ENCODE data around the gene PTPRO. TPM values are rescaled to one million over a fixed set of nuclear protein-coding genes. Genes with fewer than 3 reads are reported as not detected.

The PTPRO gene
- polyA plus RNA-seq, 1 donor (not counting 4 experiments of a cell fraction or from before 2014, with no cell fraction given), result 0.17 TPM

GRCh38 chr12:15629761-15630160 lies 307.5 kb downstream of the PTPRO start:
- Histone ChIP-seq H3K27ac (ENCODE audit: control insufficient read depth, insufficient read depth, low read length) (no peak overlapping the region), H4K20me1 (ENCODE audit: control insufficient read depth, extremely low read depth, insufficient read depth, low read length) (no peaks in the 10 kb centered on the region), H3K4me1 (ENCODE audit: control insufficient read depth, extremely low read depth, insufficient read depth, low read length) (peaks cover 17% of the 10 kb centered on the region), H3K4me2 (ENCODE audit: control insufficient read depth, extremely low read depth, insufficient read depth, low read depth, low read length) (no peak overlapping the region), H3K36me3 (ENCODE audit: control insufficient read depth in 2 of 2, extremely low read depth in 1 of 2, insufficient read depth in 2 of 2, low read length in 2 of 2) (no peaks in the 10 kb centered on the region), H3K9ac (ENCODE audit: control insufficient read depth, extremely low read depth, insufficient read depth, low read length) (no peak overlapping the region), H3K79me2 (ENCODE audit: control insufficient read depth, insufficient read depth, low read length) (no peaks in the 10 kb centered on the region), H3K9me3 (ENCODE audit: control insufficient read depth, low read depth, low read length) (no peaks in the 10 kb centered on the region), H3K9me1 (ENCODE audit: control insufficient read depth, extremely low read depth, insufficient read depth, low read length) (no peaks in the 10 kb centered on the region), H3K4me3 (ENCODE audit: control insufficient read depth in 2 of 3, extremely low read depth in 1 of 3, insufficient read depth in 2 of 3, low read depth in 1 of 3, low read length in 3 of 3) (no peak overlapping the region), H2AFZ (ENCODE audit: control insufficient read depth, low read length) (peak overlapping the region; percentile 61), H3K27me3 (ENCODE audit: control insufficient read depth, extremely low read depth, insufficient read depth, low read length) (no peaks in the 10 kb centered on the region)
- dilution Hi-C loops (cut with MboI; ENCODE audit: extremely low pct_ligation_motif_present, low sequenced_read_pairs), result no loop called here
- FAIRE-seq, result peak; percentile 29
- DNase-seq (ENCODE audit: low read depth, low spot score), result no peak
- no peak for TF ChIP-seq EZH2 (IDR thresholded peaks at IDR 0.05; ENCODE audit: low read length)
- TF ChIP-seq, protein P1, sequence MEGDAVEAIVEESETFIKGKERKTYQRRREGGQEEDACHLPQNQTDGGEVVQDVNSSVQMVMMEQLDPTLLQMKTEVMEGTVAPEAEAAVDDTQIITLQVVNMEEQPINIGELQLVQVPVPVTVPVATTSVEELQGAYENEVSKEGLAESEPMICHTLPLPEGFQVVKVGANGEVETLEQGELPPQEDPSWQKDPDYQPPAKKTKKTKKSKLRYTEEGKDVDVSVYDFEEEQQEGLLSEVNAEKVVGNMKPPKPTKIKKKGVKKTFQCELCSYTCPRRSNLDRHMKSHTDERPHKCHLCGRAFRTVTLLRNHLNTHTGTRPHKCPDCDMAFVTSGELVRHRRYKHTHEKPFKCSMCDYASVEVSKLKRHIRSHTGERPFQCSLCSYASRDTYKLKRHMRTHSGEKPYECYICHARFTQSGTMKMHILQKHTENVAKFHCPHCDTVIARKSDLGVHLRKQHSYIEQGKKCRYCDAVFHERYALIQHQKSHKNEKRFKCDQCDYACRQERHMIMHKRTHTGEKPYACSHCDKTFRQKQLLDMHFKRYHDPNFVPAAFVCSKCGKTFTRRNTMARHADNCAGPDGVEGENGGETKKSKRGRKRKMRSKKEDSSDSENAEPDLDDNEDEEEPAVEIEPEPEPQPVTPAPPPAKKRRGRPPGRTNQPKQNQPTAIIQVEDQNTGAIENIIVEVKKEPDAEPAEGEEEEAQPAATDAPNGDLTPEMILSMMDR (optimal IDR thresholded peaks at IDR 0.05 in 1 of 3, IDR thresholded peaks at IDR 0.05 in 1 of 3, conservative IDR thresholded peaks at IDR 0.05 in 1 of 3; ENCODE audit: extremely low read depth in 1 of 3, insufficient read depth in 2 of 3, low read length in 3 of 3), result no peak

DNA sequence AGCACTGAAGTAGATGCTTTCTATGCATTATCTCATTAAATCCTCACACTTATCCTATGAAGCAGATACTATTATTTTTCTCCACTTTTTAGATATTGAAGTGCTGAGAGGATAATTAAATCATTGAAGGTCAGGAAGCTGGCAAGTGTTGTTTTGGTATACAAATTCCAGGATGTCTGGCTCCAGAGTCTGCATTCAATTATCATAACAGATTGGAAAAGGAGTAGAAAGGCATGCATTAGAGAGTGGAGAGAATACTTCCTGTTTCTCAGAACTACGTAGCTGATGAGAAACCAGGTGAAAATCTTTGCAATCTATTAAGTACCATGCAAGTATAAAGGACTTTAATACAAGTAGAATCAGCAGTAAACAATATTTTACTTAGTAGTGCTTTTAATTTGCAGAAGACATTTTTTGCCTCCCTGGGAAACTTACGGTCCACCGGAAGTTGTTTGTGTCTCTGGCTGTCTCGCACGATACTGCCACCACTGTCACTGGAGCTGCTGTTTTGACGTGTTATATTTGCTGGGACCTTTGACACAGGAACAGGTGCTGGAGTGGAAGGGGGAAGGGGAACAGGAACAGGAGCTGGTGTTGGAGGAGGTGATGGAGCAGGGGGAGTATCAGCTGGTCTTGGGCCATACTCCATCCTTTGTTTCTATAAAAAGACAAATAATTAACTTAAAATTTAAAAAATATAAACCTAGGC lies 308.9 kb downstream of the PTPRO start:
- no peaks in the 10 kb centered on the region for H4K20me1 ChIP-seq (ENCODE audit: control insufficient read depth, extremely low read depth, insufficient read depth, low read length)
- no peaks in the 10 kb centered on the region for H3K27me3 ChIP-seq (ENCODE audit: control insufficient read depth, extremely low read depth, insufficient read depth, low read length)
- H3K27ac ChIP-seq (ENCODE audit: control insufficient read depth, insufficient read depth, low read length), result no peak overlapping the region
- H3K4me3 ChIP-seq (ENCODE audit: control insufficient read depth in 2 of 3, extremely low read depth in 1 of 3, insufficient read depth in 2 of 3, low read depth in 1 of 3, low read length in 3 of 3), result no peak overlapping the region
- dilution Hi-C loops (cut with MboI; ENCODE audit: extremely low pct_ligation_motif_present, low sequenced_read_pairs), result no loop called here
- no peaks in the 10 kb centered on the region for H3K79me2 ChIP-seq (ENCODE audit: control insufficient read depth, insufficient read depth, low read length)
- H2AFZ ChIP-seq (ENCODE audit: control insufficient read depth, low read length), result no peak overlapping the region
- H3K36me3 ChIP-seq (ENCODE audit: control insufficient read depth in 2 of 2, extremely low read depth in 1 of 2, insufficient read depth in 2 of 2, low read length in 2 of 2), result no peaks in the 10 kb centered on the region
- no peak overlapping the region for H3K4me2 ChIP-seq (ENCODE audit: control insufficient read depth, extremely low read depth, insufficient read depth, low read depth, low read length)
- H3K9me1 ChIP-seq (ENCODE audit: control insufficient read depth, extremely low read depth, insufficient read depth, low read length), result no peaks in the 10 kb centered on the region
- no peak for TF ChIP-seq EZH2 (IDR thresholded peaks at IDR 0.05; ENCODE audit: low read length)
- TF ChIP-seq, protein P1 (optimal IDR thresholded peaks at IDR 0.05 in 1 of 3, IDR thresholded peaks at IDR 0.05 in 1 of 3, conservative IDR thresholded peaks at IDR 0.05 in 1 of 3; ENCODE audit: extremely low read depth in 1 of 3, insufficient read depth in 2 of 3, low read length in 3 of 3), result no peak
- FAIRE-seq (no peak), DNase-seq (ENCODE audit: low read depth, low spot score) (no peak)
- H3K4me1 ChIP-seq (ENCODE audit: control insufficient read depth, extremely low read depth, insufficient read depth, low read length), result peaks cover 17% of the 10 kb centered on the region
- no peak overlapping the region for H3K9ac ChIP-seq (ENCODE audit: control insufficient read depth, extremely low read depth, insufficient read depth, low read length)
- no peaks in the 10 kb centered on the region for H3K9me3 ChIP-seq (ENCODE audit: control insufficient read depth, low read depth, low read length)

Measured in keratinocyte (primary cell).